ENCODE results near the gene CIAO3. TPM values are rescaled to one million over a fixed set of nuclear protein-coding genes. Genes with fewer than 3 reads are reported as not detected.

CIAO3 gene
- polyA plus RNA-seq, 1 donor (not counting 4 experiments of a cell fraction or from before 2014, with no cell fraction given), result 24.9 TPM

DNA sequence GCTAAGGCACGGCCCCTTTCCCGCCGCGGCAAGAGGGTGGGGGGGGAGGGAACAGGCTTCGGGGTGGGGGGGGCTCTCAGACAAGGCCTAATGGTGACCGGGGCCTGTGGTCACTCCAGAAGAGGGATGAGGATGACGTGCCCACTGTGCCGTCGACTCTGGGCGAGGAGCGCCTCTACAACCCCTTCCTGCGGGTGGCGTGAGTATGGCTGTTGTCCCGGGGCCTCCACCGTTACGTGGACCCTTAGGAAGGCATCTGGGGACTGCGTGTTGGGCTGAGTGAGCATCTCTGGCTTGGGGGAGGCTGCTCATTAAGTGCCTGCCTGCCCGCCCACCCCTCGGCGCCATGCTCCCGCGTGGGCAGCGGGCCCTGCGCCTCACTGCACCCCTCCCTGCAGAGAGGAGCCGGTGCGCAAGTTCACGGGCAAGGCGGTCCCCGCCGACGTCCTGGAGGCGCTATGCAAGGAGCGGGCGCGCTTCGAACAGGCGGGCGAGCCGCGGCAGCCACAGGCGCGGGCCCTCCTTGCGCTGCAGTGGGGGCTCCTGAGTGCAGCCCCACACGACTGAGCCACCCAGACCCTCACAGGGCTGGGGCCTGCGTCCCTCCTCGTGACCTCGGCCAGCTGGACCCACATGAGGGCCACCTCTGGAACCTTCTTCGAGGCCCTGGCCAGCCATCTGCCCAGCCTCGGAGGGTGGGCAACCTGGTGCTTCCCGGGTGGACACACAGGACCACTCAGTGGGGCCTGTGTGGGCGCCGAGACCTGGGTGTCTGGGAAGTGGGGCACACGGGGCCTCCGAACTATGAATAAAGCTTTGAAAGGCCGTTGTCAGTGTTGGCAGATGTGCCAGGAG is 11.7 kb downstream of the CIAO3 start:
- H3K9me1 ChIP-seq (ENCODE audit: control insufficient read depth, extremely low read depth, insufficient read depth, low read length), result no peaks in the 10 kb centered on the region
- no peaks in the 10 kb centered on the region for H3K9me3 ChIP-seq (ENCODE audit: control insufficient read depth, low read depth, low read length)
- peaks cover 9 to 15% of the 10 kb centered on the region in 2 experiments for H3K36me3 ChIP-seq (ENCODE audit: control insufficient read depth in 2 of 2, extremely low read depth in 1 of 2, insufficient read depth in 2 of 2, low read length in 2 of 2)
- H3K4me3 ChIP-seq (ENCODE audit: control insufficient read depth in 2 of 3, extremely low read depth in 1 of 3, insufficient read depth in 2 of 3, low read depth in 1 of 3, low read length in 3 of 3), result no peak overlapping the region
- no peak overlapping the region for H3K9ac ChIP-seq (ENCODE audit: control insufficient read depth, extremely low read depth, insufficient read depth, low read length)
- H3K27ac ChIP-seq (ENCODE audit: control insufficient read depth, insufficient read depth, low read length), result no peak overlapping the region
- H3K4me1 ChIP-seq (ENCODE audit: control insufficient read depth, extremely low read depth, insufficient read depth, low read length), result peaks cover 4% of the 10 kb centered on the region
- no peaks in the 10 kb centered on the region for H3K79me2 ChIP-seq (ENCODE audit: control insufficient read depth, insufficient read depth, low read length)
- dilution Hi-C loops (cut with MboI; ENCODE audit: extremely low pct_ligation_motif_present, low sequenced_read_pairs), result no loop called here
- H4K20me1 ChIP-seq (ENCODE audit: control insufficient read depth, extremely low read depth, insufficient read depth, low read length), result no peaks in the 10 kb centered on the region
- H3K27me3 ChIP-seq (ENCODE audit: control insufficient read depth, extremely low read depth, insufficient read depth, low read length), result no peaks in the 10 kb centered on the region
- DNase-seq (ENCODE audit: low read depth, low spot score) (no peak), FAIRE-seq (no peak)
- TF ChIP-seq, protein P1, sequence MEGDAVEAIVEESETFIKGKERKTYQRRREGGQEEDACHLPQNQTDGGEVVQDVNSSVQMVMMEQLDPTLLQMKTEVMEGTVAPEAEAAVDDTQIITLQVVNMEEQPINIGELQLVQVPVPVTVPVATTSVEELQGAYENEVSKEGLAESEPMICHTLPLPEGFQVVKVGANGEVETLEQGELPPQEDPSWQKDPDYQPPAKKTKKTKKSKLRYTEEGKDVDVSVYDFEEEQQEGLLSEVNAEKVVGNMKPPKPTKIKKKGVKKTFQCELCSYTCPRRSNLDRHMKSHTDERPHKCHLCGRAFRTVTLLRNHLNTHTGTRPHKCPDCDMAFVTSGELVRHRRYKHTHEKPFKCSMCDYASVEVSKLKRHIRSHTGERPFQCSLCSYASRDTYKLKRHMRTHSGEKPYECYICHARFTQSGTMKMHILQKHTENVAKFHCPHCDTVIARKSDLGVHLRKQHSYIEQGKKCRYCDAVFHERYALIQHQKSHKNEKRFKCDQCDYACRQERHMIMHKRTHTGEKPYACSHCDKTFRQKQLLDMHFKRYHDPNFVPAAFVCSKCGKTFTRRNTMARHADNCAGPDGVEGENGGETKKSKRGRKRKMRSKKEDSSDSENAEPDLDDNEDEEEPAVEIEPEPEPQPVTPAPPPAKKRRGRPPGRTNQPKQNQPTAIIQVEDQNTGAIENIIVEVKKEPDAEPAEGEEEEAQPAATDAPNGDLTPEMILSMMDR (optimal IDR thresholded peaks at IDR 0.05 in 1 of 3, IDR thresholded peaks at IDR 0.05 in 1 of 3, conservative IDR thresholded peaks at IDR 0.05 in 1 of 3; ENCODE audit: extremely low read depth in 1 of 3, insufficient read depth in 2 of 3, low read length in 3 of 3), result no peak
- no peak for TF ChIP-seq EZH2 (IDR thresholded peaks at IDR 0.05; ENCODE audit: low read length)
- no peak overlapping the region for H3K4me2 ChIP-seq (ENCODE audit: control insufficient read depth, extremely low read depth, insufficient read depth, low read depth, low read length)
- no peak overlapping the region for H2AFZ ChIP-seq (ENCODE audit: control insufficient read depth, low read length)

DNA sequence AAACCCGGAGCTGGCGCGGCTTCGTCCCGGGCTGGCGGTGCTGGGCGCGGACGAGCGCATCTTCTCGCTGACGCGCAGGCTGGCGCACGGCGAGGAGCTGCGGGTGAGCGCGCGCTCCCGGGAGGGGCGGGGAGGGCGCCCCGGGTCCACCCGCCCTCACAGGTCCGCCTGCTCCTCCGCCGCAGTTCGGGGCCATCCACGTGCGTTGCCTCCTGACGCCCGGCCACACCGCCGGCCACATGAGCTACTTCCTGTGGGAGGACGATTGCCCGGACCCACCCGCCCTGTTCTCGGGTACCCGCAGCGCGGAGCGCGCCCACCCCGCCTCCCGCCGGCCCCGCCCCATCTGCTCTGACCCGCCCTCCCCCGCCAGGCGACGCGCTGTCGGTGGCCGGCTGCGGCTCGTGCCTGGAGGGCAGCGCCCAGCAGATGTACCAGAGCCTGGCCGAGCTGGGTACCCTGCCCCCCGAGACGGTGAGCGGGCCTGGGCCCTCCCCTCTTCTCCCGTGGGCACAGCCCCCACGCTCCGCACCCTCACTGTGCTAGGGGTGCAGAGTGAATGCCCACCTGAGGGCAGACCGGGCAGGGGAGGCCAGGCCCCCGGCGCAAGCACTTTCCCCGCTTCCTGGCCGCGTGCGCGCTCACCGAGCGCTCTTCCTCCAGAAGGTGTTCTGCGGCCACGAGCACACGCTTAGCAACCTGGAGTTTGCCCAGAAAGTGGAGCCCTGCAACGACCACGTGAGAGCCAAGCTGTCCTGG is 12.5 kb downstream of the CIAO3 start:
- Histone ChIP-seq H4K20me1 (ENCODE audit: control insufficient read depth, extremely low read depth, insufficient read depth, low read length) (no peaks in the 10 kb centered on the region), H3K9ac (ENCODE audit: control insufficient read depth, extremely low read depth, insufficient read depth, low read length) (peak overlapping the region; percentile 37), H3K9me3 (ENCODE audit: control insufficient read depth, low read depth, low read length) (no peaks in the 10 kb centered on the region), H3K4me2 (ENCODE audit: control insufficient read depth, extremely low read depth, insufficient read depth, low read depth, low read length) (peak overlapping the region; percentile 60), H3K9me1 (ENCODE audit: control insufficient read depth, extremely low read depth, insufficient read depth, low read length) (no peaks in the 10 kb centered on the region), H3K27me3 (ENCODE audit: control insufficient read depth, extremely low read depth, insufficient read depth, low read length) (no peaks in the 10 kb centered on the region), H3K4me1 (ENCODE audit: control insufficient read depth, extremely low read depth, insufficient read depth, low read length) (peaks cover 4% of the 10 kb centered on the region), H2AFZ (ENCODE audit: control insufficient read depth, low read length) (no peak overlapping the region), H3K27ac (ENCODE audit: control insufficient read depth, insufficient read depth, low read length) (no peak overlapping the region), H3K79me2 (ENCODE audit: control insufficient read depth, insufficient read depth, low read length) (no peaks in the 10 kb centered on the region), H3K4me3 (ENCODE audit: control insufficient read depth in 2 of 3, extremely low read depth in 1 of 3, insufficient read depth in 2 of 3, low read depth in 1 of 3, low read length in 3 of 3) (peak overlapping the region in 2 of 3 experiments; percentile 32 to 77), H3K36me3 (ENCODE audit: control insufficient read depth in 2 of 2, extremely low read depth in 1 of 2, insufficient read depth in 2 of 2, low read length in 2 of 2) (peaks cover 5 to 8% of the 10 kb centered on the region in 2 experiments)
- FAIRE-seq (peak; percentile 41), DNase-seq (ENCODE audit: low read depth, low spot score) (no peak)
- no peak for TF ChIP-seq EZH2 (IDR thresholded peaks at IDR 0.05; ENCODE audit: low read length)
- TF ChIP-seq, protein P1 (optimal IDR thresholded peaks at IDR 0.05 in 1 of 3, IDR thresholded peaks at IDR 0.05 in 1 of 3, conservative IDR thresholded peaks at IDR 0.05 in 1 of 3; ENCODE audit: extremely low read depth in 1 of 3, insufficient read depth in 2 of 3, low read length in 3 of 3), result no peak
- dilution Hi-C loops (cut with MboI; ENCODE audit: extremely low pct_ligation_motif_present, low sequenced_read_pairs), result no loop called here
